NCI-H345 (cell line): ENCODE measurements around the gene BUD13.
A peak's percentile ranks its signal among the peaks of the same experiment; 100 is the strongest.

Experiments used
- DNase-seq: peaks from one replicate; lab custom pipeline; 2025; lab: John Stamatoyannopoulos, UW

BUD13 gene

GRCh38 chr11:116718955-116719501 is 53.8 kb downstream of the BUD13 start:
- DNase-seq, result no peak

GRCh38 chr11:116716621-116717020 is 56.2 kb downstream of the BUD13 start:
- DNase-seq, result no peak

- no peak for DNase-seq
Observed at GRCh38 chr11:116715383-116715782, 57.4 kb downstream of the BUD13 start.

- no peak for DNase-seq
Observed at GRCh38 chr11:116714902-116715301, 57.9 kb downstream of the BUD13 start.

- no peak for DNase-seq
Observed at GRCh38 chr11:116712428-116712827, 60.4 kb downstream of the BUD13 start.

GRCh38 chr11:116710762-116711161 is 62.0 kb downstream of the BUD13 start:
- DNase-seq, result no peak

GRCh38 chr11:116710001-116710674 is 62.6 kb downstream of the BUD13 start:
- DNase-seq, result no peak

GRCh38 chr11:116707746-116708145 is 65.0 kb downstream of the BUD13 start:
- no peak for DNase-seq

GRCh38 chr11:116707161-116707629 is 65.6 kb downstream of the BUD13 start:
- peak; percentile 72 for DNase-seq

- DNase-seq, result peak; percentile 55
Observed at GRCh38 chr11:116703421-116703820, 69.4 kb downstream of the BUD13 start.

GRCh38 chr11:116702772-116703385 is 69.9 kb downstream of the BUD13 start:
- peak; percentile 23 for DNase-seq

GRCh38 chr11:116701876-116702275 is 70.9 kb downstream of the BUD13 start:
- no peak for DNase-seq

GRCh38 chr11:116701297-116701801 is 71.4 kb downstream of the BUD13 start:
- no peak for DNase-seq

GRCh38 chr11:116700586-116701220 is 72.1 kb downstream of the BUD13 start:
- DNase-seq, result no peak
